Measurements from ENCODE around the gene TMEM45A.
"Not testable (repeated sequence)": the region's sequence is repeated elsewhere in the genome, so short reads cannot be mapped to it uniquely, and the experiment has no call there.

Gene TMEM45A

DNA sequence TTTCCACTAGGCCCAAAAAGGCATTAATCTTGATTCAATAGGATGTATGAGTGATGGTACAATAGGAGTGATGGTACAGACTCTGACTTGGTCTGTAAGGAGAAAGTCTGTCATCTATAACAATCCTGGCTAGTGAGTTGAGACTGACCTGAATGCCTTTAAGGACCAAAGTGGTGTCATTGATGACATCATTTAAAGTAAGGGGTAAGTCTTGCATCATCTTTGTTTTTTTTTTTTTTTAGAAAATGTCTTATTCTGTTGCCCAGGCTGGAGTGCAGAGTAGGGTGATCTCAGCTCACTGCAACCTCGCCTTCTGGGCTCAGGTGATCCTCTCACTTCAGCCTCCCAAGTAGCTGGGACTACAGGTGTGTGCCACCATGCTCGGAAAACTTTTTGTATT lies 5.6 kb upstream of the TMEM45A start:
- no peak for DNase-seq

DNA sequence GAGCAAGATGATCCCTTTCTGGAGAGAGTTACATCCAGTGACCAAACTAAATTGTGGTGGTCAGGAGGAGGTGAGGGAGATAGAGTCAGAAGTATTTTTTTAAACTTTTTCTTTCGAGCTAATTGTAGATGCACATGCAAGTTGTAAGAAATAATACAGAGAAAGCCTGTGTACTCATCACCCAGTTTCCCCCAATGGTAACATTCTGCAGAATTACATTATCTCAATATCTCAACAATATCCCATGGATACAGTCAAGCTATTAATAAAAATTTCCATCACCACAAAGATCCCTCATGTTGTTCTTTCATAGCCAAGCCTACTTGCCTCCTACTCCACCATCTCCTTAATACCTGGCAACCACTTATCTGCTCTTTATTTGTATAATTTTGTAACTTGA lies 3.3 kb upstream of the TMEM45A start:
- DNase-seq: no peak

DNA sequence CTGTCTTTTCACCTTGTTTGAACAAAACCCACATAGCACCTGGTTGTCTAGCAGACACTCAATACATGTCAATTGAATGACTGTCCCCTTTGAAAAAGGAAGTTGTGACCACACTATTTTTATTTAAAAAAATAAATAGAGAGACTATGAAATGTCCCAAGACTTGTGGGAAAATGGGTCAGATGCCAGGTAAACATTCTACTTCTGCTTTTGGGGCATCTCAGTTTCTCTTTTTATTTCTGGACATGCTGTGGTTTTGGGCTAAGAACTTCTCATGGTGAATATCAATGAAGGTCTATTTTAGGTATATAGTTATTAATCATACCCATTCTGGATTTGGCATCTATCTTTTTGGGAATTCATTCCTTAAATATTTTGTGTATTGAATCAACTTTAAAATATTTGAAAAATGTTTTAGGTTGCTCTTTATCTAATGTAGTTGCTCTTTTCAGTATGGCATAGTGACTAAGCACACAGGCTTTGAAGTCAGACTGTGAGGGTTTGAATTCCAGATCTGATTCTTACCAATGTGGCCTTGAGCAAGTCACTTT lies 4.4 kb downstream of the TMEM45A start:
- DNase-seq: no peak

DNA sequence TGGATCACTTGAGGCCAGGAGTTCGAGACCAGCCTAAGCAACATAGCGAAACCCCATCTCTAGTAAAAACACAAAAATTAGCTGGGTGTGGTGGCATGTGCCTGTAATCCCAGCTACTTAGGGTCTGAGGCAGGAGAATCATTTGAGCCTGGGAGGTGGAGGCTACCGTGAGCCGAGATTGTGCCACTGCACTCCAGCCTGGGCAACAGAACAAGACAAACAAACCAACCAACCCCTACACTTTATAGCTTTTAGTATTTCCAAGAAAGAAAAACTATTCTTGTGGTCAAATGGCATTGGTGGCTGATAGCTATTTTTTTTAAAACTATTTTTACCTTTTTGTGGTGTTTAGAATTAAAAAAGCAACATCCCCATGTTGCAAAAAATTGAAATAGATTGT lies 7.2 kb downstream of the TMEM45A start:
- DNase-seq: no peak

DNA sequence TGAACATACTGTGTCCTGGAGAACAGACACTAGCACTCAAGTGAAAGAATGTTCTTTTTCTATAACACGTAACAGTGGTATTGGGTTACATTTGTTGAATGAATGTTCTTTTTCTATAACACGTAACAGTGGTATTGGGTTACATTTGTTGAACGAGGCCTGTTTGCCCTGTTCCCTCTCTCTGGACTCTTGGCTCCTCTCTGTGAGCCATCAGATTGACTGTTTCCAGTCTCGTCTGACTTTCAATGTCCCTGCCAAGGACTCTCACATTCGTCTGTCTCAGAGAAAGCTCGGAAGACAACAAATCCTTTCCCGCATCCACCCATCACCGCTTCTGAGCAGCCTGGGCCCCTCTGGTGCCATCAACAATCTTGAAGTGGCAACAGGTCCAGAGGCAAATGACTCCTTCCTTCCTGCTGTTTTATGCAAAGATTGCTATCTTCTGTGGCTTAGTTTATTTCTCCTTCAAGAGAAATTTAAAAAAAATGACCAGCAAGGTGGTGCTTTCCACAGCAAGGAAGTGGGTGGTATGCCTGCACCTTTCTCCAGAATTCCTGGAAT lies 8.0 kb downstream of the TMEM45A start:
- no peak for DNase-seq

DNA sequence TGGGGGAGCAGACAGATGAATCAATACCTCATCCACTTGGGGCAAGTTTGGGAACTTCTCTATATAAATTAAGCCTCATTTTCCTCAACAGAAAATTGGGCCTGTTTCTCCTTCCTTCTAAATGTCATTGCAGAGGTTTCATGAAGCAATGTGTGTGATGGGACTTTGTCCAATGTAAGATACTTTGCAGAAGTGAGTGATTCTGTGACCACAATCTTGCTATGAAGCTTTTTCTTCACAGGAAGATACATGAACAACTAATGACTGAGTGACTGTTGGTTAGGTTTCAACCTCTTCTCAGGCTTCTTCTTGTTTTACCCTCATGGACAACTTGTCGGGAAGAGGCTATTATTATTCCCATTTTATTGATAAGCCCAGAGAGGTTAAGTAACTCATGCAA lies 11.0 kb downstream of the TMEM45A start:
- DNase-seq: no peak

DNA sequence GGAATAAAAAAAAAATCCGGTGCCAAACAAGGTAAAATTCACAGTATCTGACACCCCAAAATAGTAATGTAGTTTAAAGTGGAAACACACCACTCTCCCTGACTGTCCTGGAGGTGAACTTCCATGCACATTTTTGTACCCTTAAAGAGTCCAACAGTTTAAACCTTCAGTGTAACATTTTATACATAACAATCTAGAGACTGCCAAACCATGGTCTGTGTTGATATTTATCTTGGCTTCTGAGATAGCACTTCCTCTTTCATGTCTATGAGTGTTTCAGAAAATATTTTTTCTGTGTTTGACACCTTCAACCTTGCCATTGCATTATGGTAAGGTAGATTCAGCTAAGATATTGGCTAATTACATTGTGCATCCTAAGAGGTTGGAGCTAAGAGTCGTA lies 13.9 kb downstream of the TMEM45A start:
- no peak for DNase-seq

DNA sequence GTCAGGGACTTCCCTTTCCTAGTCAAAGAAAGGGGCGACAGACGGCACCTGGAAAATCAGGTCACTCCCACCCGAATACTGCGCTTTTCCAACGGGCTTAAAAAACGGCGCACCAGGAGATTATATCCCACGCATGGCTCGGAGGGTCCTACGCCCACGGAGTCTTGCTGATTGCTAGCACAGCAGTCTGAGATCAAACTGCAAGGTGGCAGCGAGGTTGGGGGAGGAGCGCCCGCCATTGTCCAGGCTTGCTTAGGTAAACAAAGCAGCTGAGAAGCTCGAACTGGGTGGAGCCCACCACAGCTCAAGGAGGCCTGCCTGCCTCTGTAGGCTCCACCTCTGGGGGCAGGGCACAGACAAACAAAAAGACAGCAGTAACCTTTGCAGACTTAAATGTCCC lies 17.4 kb downstream of the TMEM45A start:
- not testable (repeated sequence) for DNase-seq

DNA sequence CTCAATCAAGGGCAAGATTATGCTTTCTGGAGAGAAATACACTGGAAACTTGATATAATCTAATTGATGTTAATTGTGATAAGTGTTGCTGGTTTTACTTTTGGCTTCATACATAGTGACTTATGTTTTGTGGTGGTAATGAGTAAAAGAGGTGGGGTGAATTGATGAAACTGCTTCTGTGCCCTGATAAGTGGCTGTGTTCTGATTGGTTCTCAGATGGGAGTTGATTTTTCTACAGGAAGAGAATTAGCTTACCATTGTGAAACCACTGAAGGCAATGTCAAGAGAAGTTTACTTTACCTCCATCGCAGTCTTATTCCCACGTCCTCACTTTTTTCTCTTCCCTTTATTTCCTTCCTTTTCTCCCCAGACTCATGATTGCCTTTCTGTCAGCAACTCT lies 23.8 kb downstream of the TMEM45A start:
- no peak for DNase-seq

DNA sequence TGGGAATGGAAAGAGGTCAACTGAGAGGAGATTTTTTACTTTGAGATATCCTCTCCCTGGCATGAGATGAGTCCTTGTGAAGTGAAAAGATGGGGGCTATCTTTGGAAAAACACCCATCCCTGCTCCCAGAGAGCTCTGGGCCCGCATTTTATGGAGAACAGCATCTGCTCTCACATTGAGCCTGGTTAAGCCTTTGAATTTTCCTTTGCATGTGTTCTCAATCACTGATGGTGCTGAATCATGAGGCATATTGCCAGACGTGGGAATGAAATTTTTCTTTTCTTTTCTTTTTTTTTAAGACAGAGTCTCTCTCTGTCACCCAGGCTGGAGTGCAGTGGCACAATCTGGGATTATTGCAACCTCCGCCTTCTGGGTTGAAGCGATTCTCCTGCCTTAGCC lies 24.4 kb downstream of the TMEM45A start:
- no peak for DNase-seq

DNA sequence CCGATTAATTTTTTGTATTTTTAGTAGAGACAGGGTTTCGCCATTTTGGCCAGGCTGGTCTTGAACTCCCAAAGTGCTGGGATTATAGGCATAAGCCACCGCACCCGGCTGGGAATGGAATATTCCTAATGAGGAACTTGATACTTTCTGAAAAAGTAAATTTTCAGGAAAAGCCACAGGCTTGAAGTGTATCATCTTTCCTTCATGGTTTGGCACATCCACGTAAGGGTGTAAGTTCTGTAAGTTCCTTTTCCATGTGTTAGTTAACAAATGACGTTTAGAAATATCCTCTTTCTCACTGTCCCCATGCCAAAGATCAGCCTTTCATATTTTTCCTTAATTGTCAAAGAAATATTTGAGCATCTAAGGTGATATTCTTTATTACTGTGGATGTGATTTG lies 24.9 kb downstream of the TMEM45A start:
- DNase-seq: no peak

DNA sequence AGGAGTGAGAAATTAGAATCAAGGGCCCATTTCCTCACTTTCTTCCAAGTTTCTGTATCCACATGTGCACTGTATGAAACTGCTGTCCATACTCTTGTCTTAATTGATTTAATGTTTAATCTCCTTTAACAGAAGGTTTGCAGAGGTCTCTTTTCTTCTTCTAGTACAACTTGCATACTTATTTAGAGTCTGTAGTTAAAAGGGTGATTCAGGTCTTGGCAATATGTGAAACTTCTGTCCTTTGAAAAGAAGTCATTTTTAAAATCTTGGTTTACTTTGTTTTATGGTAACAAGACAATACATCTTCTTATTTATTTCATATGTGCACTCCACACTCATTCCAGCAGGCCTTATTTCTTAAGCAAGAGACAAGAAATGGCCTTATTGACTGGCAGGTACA lies 25.8 kb downstream of the TMEM45A start:
- DNase-seq: no peak

DNA sequence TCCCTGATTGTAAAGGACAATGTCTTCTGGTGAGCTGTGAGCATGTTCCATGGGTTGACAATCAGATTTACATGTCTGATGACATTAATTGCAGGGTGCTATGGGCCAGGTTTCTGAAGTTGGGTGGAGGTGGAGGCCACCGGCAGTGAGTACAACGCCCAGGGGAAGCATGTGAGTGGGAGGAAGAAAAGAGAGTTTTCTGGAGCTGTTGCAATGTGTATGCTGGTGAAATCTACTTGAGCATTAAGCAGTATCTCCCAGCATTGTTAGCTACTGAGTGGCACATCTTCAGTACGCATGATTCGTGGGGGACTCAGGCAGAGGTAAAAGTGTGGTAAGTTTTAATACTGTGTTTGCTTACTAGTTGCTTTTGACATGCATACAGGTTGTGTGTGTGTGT lies 26.6 kb downstream of the TMEM45A start:
- DNase-seq: no peak

DNA sequence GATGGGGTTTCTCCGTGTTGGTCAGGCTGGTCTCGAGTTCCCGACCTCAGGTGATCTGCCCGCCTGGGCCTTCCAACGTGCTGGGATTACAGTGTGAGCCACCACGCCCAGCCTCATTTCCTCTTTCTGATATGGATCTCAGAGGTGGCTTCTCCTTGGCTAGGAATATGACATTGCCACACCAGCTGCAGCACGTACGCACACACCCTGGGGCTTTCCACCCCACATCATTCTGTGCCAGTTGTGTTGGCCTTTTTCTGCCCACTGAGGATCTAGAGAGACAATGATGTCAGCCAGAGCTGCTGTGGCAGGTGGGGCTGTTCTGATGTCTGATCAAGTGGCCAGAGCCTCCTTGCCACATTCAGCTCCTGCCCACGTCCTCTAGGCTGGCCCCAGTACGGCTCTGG lies 29.0 kb downstream of the TMEM45A start:
- DNase-seq: no peak

DNA sequence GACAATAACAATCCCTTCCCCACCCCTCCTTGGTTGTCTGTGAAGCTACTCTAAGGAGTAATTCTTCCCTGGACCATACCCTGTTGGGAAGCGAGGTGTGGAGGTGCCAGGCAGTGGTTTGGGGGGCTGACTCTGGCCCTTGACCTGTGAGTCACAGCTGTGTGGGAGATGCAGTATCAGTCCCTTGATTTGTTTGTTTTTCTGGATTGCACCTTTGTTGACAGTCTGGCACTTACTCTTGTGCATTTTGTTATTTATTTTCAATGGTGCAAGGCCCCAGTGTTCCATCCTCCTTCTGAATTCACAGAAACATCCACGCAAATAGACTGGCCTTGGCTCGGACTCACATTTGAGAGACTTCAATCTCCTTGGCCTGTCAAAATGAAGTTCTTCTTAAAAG lies 29.7 kb downstream of the TMEM45A start:
- DNase-seq: no peak

DNA sequence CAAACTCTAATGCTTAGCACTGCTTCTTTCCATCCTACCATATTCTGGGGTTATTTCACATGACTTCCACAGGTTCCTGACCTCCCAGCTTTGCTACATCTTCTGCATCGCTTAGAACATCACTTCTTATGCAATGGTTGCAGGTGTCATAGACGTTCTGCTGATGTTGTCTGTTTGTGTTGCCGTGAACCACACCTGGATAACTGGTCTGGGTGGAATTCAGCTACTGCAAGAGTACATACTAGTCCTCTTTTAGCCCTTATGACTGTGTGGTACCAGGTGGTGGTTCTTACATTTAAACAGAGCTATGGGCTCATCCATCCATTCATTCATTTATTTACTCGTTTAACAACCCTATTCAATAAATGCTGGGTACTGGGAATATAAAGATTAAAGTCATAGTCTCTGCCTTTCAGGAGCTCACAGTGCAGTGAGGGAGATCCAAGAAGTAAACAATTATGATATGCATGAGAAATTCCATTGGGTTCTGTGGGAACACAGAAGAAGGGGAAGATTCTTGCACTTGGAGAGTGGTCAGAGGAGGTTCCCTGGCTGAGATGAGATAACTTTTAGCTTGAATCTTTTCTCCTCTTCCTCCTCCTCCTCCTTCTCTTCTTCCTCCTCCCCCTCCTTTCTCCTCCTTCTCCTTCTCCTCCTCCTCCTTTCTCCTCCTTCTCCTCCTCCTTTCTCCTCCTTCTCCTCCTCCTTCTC lies 30.8 kb downstream of the TMEM45A start:
- DNase-seq: no peak

DNA sequence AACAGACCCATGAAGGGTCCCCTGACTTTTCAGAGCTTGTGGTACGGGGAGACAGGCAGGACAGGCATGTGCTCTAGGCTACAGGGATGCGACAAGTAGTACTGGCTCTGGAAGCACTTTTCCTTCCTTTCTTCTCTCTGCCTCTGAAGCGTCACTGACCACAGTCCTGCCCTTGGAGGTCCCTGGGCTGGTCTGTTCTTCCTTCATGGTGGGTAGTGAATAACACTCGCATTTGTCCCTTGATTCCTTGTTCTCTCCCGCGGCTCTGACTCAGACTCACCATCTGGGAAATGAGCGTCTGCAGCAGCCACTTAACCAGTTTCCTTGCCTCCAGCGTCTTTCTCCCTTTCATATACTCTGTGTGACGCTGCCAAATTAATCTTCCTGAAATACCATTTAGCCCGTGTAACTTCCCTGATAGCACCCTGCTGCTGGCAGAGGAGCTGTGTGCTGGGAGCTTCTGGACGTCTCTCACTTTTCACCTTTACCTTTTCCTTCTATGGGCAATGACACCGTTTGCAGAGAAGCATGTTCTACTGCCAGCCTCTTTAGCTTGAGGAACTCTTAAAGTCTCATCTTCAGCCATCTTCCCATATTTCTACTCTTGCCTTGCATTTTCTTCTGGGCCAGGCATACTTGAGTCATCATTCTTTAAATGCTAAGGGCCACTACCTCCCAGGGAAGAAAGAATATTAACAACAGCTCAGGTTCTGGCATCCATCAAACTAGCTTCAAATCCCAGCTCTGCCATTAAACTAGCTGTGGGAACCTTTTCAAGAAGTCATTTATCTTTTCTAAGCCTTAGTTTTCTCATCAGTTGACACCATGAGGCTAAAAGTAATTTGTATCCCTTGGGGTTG lies 33.6 kb downstream of the TMEM45A start:
- DNase-seq: no peak

DNA sequence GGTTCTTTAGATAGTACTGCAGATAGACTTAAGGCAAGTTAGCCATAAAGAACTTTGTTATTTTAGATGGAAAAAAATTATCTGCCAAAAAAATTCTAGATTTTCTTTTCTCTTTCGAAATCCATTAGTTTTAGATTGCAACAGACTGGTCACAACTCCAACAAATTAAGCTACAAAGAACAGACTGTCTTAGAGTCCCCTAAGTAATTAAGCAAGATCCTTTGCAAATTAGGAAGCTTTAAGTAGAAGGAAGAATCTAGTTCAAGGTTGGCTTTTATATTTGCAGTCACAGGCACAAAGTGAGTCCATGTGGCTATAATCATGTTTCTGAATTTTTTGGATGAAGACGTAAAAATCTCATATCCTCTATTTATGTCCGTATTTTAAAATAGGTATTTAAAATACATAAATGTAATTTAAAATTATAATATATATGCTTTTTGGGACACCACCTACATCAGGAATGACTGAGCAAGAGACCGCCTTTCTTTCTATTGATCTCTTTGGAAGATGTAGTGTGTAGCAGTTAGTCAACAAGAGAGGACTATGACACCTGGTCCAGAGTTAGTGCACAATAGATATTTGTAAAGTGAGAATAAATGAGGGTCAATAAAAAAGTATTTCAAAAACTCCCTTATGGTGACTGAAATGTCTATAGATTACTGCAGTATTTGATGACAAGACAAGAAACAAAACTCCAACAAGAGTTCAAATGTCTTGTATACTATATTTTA lies 34.4 kb downstream of the TMEM45A start:
- no peak for DNase-seq

DNA sequence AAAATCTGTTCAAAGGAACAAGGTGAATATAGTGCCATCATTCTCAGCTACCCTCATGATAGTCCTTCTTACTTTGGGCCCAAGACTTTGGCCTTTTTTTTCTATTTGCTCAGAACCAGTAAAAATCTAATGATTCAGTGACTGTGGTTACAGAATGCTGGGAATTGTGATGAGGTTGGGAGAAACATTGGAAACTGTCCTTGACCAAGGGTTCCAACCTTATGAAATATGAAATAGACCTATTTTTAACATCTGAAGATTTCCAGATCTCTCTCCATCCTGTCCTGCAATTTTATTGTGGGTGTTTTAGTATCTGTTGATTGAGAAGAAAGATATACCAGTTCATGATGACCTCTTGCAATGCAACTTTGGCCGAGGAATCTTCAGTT lies 34.9 kb downstream of the TMEM45A start:
- no peak for DNase-seq

DNA sequence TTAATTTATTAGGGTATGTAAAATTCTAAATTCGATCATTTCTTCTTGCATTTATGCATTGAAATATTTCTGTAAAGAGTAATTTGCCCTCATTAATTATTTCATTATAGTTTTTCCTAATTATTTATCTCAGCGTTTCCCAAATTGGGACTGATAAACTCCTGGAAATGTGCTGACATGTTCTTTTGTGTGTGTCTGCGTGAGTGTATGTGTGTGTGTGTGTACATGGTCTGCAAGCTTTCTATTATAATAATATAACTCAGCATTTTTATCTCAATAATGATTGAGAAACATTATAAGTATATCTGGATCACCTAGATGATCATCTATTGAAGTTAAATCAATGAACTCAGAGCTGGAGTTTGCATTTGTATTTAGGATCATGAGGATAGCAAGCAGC lies 38.7 kb downstream of the TMEM45A start:
- DNase-seq: no peak

DNA sequence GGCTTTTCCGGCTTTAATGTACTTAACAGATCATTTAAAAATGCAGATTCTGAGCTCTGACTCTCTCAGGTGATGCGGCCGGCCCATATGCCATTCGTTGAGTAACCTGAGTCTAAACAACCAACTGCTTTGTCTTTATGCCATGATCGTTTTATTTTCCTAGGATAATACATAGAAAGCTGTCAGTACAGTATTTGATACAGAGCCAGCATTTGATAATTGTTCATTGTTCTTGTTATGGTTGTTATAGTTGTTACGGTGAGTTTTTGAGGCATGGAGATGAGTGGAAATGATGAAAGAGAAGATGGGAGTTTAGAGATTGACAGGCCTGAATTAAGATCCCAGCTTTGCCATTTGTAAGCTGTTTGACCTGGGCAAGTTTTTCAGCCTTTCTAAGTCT lies 40.0 kb downstream of the TMEM45A start:
- no peak for DNase-seq

DNA sequence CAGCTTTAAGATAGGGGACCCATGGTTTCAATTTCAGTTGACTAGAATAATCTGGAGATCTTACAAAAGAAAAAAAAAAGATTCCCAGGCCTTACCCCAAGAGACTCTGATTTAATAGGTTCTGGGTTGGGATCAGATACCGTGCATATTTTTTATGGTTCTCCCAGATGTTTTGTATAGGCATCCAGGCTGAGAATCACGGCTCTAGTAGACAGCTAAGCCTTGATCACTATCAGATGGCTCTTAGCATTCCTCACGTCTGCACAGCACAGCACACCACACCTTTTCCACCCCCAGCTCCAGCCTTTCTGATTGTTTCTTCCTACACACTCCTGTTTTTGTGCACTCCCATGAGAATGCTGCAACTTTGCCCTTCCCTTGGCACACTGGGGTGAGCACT lies 40.8 kb downstream of the TMEM45A start:
- DNase-seq: no peak

DNA sequence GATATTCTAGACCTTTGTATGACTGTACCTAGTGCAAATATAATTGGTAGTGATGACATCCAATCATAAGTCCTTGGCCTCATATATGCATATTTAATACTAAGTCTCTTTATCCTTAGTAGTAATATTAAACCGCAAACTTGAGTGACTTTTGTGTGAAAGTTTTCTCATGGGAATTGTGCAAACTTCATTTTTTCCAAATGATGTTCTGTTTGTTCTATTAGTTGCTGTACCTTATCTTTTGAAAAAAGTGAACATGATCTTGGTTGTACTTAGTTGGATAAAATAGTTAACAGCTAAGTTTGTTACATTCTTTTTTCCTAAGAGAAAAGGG lies 43.2 kb downstream of the TMEM45A start:
- DNase-seq: no peak
